GM12874 (cell line): ENCODE measurements around the gene USH2A.

Experiments used
- TF ChIP-seq, protein P1 (sequence below): IDR thresholded peaks from 2 replicates; pipeline ENCODE4 v1.5.1; 2011; ENCODE audit warnings: low read depth, mild to moderate bottlenecking, control low read depth, low read length, moderate library complexity; ENCODE audit not compliant: insufficient read depth

The USH2A gene

GRCh38 chr1:216090556-216090955, 332.7 kb downstream of the USH2A start:
- TF ChIP-seq, protein P1, sequence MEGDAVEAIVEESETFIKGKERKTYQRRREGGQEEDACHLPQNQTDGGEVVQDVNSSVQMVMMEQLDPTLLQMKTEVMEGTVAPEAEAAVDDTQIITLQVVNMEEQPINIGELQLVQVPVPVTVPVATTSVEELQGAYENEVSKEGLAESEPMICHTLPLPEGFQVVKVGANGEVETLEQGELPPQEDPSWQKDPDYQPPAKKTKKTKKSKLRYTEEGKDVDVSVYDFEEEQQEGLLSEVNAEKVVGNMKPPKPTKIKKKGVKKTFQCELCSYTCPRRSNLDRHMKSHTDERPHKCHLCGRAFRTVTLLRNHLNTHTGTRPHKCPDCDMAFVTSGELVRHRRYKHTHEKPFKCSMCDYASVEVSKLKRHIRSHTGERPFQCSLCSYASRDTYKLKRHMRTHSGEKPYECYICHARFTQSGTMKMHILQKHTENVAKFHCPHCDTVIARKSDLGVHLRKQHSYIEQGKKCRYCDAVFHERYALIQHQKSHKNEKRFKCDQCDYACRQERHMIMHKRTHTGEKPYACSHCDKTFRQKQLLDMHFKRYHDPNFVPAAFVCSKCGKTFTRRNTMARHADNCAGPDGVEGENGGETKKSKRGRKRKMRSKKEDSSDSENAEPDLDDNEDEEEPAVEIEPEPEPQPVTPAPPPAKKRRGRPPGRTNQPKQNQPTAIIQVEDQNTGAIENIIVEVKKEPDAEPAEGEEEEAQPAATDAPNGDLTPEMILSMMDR, result no peak

- TF ChIP-seq, protein P1, result no peak
These were observed 336.6 kb downstream of the USH2A start for GRCh38 chr1:216086678-216087077.

DNA sequence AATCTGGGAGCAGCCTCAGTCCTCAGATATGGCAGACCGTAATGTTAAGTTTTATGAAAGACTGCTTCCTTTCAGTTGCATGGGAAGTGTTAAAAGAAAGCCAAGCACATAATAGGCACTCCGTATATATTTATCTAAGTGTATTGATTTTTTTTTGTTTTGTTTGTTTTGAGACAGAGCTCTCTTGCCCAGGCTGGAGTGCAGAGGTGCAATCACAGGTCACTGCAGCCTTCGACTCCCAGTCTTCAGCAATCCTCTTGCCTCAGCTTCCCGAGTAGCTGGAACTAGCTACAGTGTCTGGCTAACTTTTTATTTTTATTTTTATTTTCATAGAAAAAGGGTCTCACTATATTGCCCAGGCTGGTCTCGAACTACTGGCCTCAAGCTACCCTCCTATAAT, 341.8 kb downstream of the USH2A start:
- TF ChIP-seq, protein P1, result no peak

- TF ChIP-seq, protein P1, result no peak
These were observed 346.5 kb downstream of the USH2A start for GRCh38 chr1:216076751-216077150.

- TF ChIP-seq, protein P1, result no peak
These were observed 347.9 kb downstream of the USH2A start for GRCh38 chr1:216075339-216075738.

GRCh38 chr1:216073793-216074595, 349.3 kb downstream of the USH2A start:
- TF ChIP-seq, protein P1, result no peak

- TF ChIP-seq, protein P1, result no peak
These were observed 352.0 kb downstream of the USH2A start for GRCh38 chr1:216071262-216071661.
